ENCODE measurements around the gene NET1. TPM values are rescaled to one million over a fixed set of nuclear protein-coding genes. Genes with fewer than 3 reads are reported as not detected.

The NET1 gene
- total RNA-seq, 1 donor from 2014 or later, result 97.5 TPM

- TF ChIP-seq, protein P1, sequence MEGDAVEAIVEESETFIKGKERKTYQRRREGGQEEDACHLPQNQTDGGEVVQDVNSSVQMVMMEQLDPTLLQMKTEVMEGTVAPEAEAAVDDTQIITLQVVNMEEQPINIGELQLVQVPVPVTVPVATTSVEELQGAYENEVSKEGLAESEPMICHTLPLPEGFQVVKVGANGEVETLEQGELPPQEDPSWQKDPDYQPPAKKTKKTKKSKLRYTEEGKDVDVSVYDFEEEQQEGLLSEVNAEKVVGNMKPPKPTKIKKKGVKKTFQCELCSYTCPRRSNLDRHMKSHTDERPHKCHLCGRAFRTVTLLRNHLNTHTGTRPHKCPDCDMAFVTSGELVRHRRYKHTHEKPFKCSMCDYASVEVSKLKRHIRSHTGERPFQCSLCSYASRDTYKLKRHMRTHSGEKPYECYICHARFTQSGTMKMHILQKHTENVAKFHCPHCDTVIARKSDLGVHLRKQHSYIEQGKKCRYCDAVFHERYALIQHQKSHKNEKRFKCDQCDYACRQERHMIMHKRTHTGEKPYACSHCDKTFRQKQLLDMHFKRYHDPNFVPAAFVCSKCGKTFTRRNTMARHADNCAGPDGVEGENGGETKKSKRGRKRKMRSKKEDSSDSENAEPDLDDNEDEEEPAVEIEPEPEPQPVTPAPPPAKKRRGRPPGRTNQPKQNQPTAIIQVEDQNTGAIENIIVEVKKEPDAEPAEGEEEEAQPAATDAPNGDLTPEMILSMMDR (IDR thresholded peaks at IDR 0.05; ENCODE audit: unreplicated experiment), result no peak
- peak overlapping the region; percentile 94 for H3K27ac Mint-ChIP-seq
- H3K27me3 Mint-ChIP-seq, result no peaks in the 10 kb centered on the region
- H3K36me3 Mint-ChIP-seq (ENCODE audit: insufficient read depth), result peaks cover 16% of the 10 kb centered on the region
- DNase-seq (ENCODE audit: low spot score, unreplicated experiment), result no peak
- H3K4me3 Mint-ChIP-seq (ENCODE audit: low read depth), result peak overlapping the region; percentile 65
- H3K4me1 Mint-ChIP-seq (ENCODE audit: low read depth), result peaks cover 34% of the 10 kb centered on the region
- no peaks in the 10 kb centered on the region for H3K9me3 Mint-ChIP-seq (ENCODE audit: low read depth)
Observed at GRCh38 chr10:5449227-5449626, 36.9 kb downstream of the NET1 start.

DNA sequence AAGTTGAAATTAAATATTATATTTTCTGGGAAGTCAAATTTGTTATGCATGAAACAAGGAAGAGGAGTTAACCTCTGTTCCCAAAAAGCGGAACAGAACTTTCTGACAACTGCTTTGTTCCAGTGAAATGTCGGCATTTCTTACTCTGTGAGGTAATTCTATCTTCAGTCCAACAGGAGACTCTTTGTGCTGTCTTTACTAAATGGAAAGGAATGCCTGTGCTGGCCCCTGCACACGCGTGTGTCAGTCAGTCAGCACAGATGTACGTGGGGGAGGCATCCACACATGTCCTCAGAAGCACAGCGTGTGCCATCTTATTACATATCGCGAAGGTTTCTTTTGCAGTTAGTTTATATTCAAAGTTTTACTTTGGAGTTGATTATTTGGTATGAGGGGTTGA is 37.5 kb downstream of the NET1 start:
- H3K9me3 Mint-ChIP-seq (ENCODE audit: low read depth), result no peaks in the 10 kb centered on the region
- peak overlapping the region; percentile 65 for H3K4me3 Mint-ChIP-seq (ENCODE audit: low read depth)
- H3K36me3 Mint-ChIP-seq (ENCODE audit: insufficient read depth), result peaks cover 18% of the 10 kb centered on the region
- DNase-seq (ENCODE audit: low spot score, unreplicated experiment), result no peak
- peak overlapping the region; percentile 95 for H3K27ac Mint-ChIP-seq
- TF ChIP-seq, protein P1 (IDR thresholded peaks at IDR 0.05; ENCODE audit: unreplicated experiment), result peak; percentile 27
- peaks cover 33% of the 10 kb centered on the region for H3K4me1 Mint-ChIP-seq (ENCODE audit: low read depth)
- H3K27me3 Mint-ChIP-seq, result no peaks in the 10 kb centered on the region

- peak overlapping the region; percentile 64 for H3K27ac Mint-ChIP-seq
- TF ChIP-seq, protein P1 (IDR thresholded peaks at IDR 0.05; ENCODE audit: unreplicated experiment), result no peak
- H3K36me3 Mint-ChIP-seq (ENCODE audit: insufficient read depth), result peaks cover 23% of the 10 kb centered on the region
- DNase-seq (ENCODE audit: low spot score, unreplicated experiment), result no peak
- no peaks in the 10 kb centered on the region for H3K27me3 Mint-ChIP-seq
- no peaks in the 10 kb centered on the region for H3K9me3 Mint-ChIP-seq (ENCODE audit: low read depth)
- peaks cover 31% of the 10 kb centered on the region for H3K4me1 Mint-ChIP-seq (ENCODE audit: low read depth)
- H3K4me3 Mint-ChIP-seq (ENCODE audit: low read depth), result no peak overlapping the region
Observed at GRCh38 chr10:5450605-5451384, 38.4 kb downstream of the NET1 start.

DNA sequence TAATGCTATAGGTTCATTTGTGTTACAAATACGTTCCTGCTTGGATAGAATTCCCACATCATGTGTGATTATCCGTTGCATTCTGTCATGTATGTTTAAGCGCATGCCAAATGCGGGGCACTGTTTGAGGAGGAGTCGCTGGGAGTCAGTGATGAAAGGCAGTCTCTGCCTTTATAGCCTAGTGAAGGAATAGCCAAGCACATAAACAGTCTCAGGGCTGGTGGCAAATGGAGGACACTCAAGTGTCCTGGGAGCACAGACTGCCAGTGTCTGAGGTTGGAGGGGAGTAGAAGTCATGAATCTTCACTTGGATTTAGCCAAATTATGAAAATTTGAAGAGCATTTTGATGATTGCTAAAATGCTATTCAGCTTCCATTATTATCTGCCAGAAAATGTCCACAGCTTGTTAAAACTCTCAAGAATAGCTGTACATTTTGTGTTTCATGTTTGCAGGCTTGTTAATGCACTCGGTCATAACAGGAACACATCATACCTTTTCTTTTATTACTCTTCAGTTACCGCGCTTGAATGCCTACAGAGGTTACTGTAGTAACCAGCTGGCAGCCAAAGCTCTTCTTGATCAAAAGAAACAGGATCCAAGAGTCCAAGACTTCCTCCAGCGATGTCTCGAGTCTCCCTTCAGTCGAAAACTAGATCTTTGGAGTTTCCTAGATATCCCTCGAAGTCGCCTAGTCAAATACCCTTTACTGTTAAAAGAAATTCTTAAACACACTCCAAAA is 41.6 kb downstream of the NET1 start:
- Mint-ChIP-seq H3K36me3 (ENCODE audit: insufficient read depth) (peaks cover 37% of the 10 kb centered on the region), H3K27ac (no peak overlapping the region)

GRCh38 chr10:5456563-5456962 is 44.2 kb downstream of the NET1 start:
- Mint-ChIP-seq H3K4me1 (ENCODE audit: low read depth) (peaks cover 12% of the 10 kb centered on the region), H3K27ac (no peak overlapping the region), H3K9me3 (ENCODE audit: low read depth) (no peaks in the 10 kb centered on the region), H3K27me3 (no peaks in the 10 kb centered on the region), H3K4me3 (ENCODE audit: low read depth) (no peak overlapping the region), H3K36me3 (ENCODE audit: insufficient read depth) (peaks cover 46% of the 10 kb centered on the region)
- TF ChIP-seq, protein P1 (IDR thresholded peaks at IDR 0.05; ENCODE audit: unreplicated experiment), result no peak
- DNase-seq (ENCODE audit: low spot score, unreplicated experiment), result no peak

More for the DNA sequence above, 41.6 kb downstream of the NET1 start:
- H3K9me3 Mint-ChIP-seq (ENCODE audit: low read depth), result no peaks in the 10 kb centered on the region
- H3K4me1 Mint-ChIP-seq (ENCODE audit: low read depth), result peaks cover 17% of the 10 kb centered on the region
- DNase-seq (ENCODE audit: low spot score, unreplicated experiment), result no peak
- no peaks in the 10 kb centered on the region for H3K27me3 Mint-ChIP-seq
- TF ChIP-seq, protein P1 (IDR thresholded peaks at IDR 0.05; ENCODE audit: unreplicated experiment), result no peak
- H3K4me3 Mint-ChIP-seq (ENCODE audit: low read depth), result no peak overlapping the region

Data from progenitor cell of endocrine pancreas (in vitro differentiated cells).